ENCODE data around the gene TOMM20. TPM values are rescaled to one million over a fixed set of nuclear protein-coding genes. Genes with fewer than 3 reads are reported as not detected.
A peak's percentile ranks its signal among the peaks of the same experiment; 100 is the strongest.

TOMM20 gene
- total RNA-seq, 1 experiment from 2014 or later: 197 TPM

DNA sequence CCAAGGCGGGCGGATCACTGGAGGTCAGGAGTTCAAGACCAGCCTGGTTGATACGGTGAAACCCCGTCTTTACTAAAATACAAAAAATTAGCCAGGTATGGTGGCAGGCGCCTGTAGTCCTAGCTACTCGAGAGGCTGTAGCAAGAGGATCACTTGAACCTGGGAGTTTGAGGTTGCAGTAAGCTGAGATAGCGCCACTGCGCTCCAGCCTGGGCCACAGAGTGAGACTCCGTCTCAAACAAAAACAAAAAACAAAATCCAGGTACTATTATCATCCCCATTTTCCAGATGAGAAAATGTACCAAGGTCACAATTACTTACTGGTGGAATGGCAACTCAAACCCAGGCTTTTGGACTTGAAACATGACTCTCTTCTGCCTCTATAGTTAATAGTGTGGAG, 4.5 kb downstream of the TOMM20 start:
- no peak overlapping the region for H3K4me3 Mint-ChIP-seq
- H3K27me3 Mint-ChIP-seq (ENCODE audit: low read depth): no peaks in the 10 kb centered on the region; the same call in 1 of the 2 replicates
- peaks cover 4% of the 10 kb centered on the region for H3K23me2 ChIP-seq (ENCODE audit: insufficient read length, low read depth, low read length, poor library complexity, severe bottlenecking)
- no peak overlapping the region for H3T11ph ChIP-seq (ENCODE audit: low read length)
- H3K9ac ChIP-seq (ENCODE audit: extremely low read depth, insufficient read length, low read length): no peak overlapping the region
- no CpG with 5 or more reads among the region's 9 CpGs for WGBS (ENCODE audit: extremely low coverage, insufficient read length, low lambda C conversion rate)
- H3K36me3 Mint-ChIP-seq (ENCODE audit: insufficient read depth in 1 of 3, low read depth in 3 of 3): peaks cover 47 to 76% (median 68%) of the 10 kb centered on the region in 3 experiments
- H4K5ac ChIP-seq (ENCODE audit: insufficient read length, low read depth, low read length): no peak overlapping the region
- H3K79me2 ChIP-seq (ENCODE audit: insufficient read depth, low read length): peaks cover 51% of the 10 kb centered on the region
- no peak overlapping the region for H2BK15ac ChIP-seq (ENCODE audit: low read depth, low read length)
- H3K18ac ChIP-seq (ENCODE audit: insufficient read length, low read depth, low read length): no peak overlapping the region
- H4K20me1 ChIP-seq (ENCODE audit: control insufficient read depth, insufficient read depth, insufficient read length): no peaks in the 10 kb centered on the region
- H3K4me1 ChIP-seq (ENCODE audit: insufficient read depth, low read length): no peaks in the 10 kb centered on the region
- 0 out of 5 replicates have a peak, but pooled peaks cover 0 to 3% of the 10 kb centered on the region in 2 experiments for H3K9me3 Mint-ChIP-seq
- no peak overlapping the region for H2BK5ac ChIP-seq (ENCODE audit: insufficient read length, low read length)
- H3K14ac ChIP-seq (ENCODE audit: insufficient read depth, low read length): no peak overlapping the region
- 0 out of 7 replicates have a peak overlapping the region, but pooled peaks of 1 of the 3 experiments have one; percentile 57 for H3K27ac Mint-ChIP-seq
- no peak overlapping the region for H2AFZ ChIP-seq (ENCODE audit: low read length)
- H2AK5ac ChIP-seq (ENCODE audit: insufficient read length, low read length): no peak overlapping the region
- H2BK120ac ChIP-seq (ENCODE audit: low read depth, low read length, poor library complexity, severe bottlenecking): no peak overlapping the region
- TF ChIP-seq, protein P1, sequence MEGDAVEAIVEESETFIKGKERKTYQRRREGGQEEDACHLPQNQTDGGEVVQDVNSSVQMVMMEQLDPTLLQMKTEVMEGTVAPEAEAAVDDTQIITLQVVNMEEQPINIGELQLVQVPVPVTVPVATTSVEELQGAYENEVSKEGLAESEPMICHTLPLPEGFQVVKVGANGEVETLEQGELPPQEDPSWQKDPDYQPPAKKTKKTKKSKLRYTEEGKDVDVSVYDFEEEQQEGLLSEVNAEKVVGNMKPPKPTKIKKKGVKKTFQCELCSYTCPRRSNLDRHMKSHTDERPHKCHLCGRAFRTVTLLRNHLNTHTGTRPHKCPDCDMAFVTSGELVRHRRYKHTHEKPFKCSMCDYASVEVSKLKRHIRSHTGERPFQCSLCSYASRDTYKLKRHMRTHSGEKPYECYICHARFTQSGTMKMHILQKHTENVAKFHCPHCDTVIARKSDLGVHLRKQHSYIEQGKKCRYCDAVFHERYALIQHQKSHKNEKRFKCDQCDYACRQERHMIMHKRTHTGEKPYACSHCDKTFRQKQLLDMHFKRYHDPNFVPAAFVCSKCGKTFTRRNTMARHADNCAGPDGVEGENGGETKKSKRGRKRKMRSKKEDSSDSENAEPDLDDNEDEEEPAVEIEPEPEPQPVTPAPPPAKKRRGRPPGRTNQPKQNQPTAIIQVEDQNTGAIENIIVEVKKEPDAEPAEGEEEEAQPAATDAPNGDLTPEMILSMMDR (conservative IDR thresholded peaks at IDR 0.05): no peak
- peaks cover 20 to 23% of the 10 kb centered on the region in 2 experiments for H3K4me1 Mint-ChIP-seq
- no peaks in the 10 kb centered on the region for H3K27me3 ChIP-seq (ENCODE audit: insufficient read depth, low read length)
- no peak overlapping the region for H3K56ac ChIP-seq (ENCODE audit: insufficient read length, low read depth, low read length)
- H3K27ac ChIP-seq (ENCODE audit: insufficient read length, low read depth, low read length): no peak overlapping the region
- H3K23ac ChIP-seq (ENCODE audit: insufficient read length, low read depth, low read length): no peak overlapping the region
- H3K9me3 ChIP-seq (ENCODE audit: control insufficient read depth, low read depth, low read length): no peaks in the 10 kb centered on the region
- no peak overlapping the region for H3K4me2 ChIP-seq (ENCODE audit: insufficient read depth, insufficient read length, low read length)
- no peak overlapping the region for H3K4ac ChIP-seq (ENCODE audit: low read depth, low read length)
- no peak overlapping the region for H4K8ac ChIP-seq (replicated peaks; ENCODE audit: insufficient read length, low read depth, low read length)
- no peak overlapping the region for H2BK20ac ChIP-seq (ENCODE audit: low read depth, low read length, poor library complexity, severe bottlenecking)
- H4K91ac ChIP-seq (ENCODE audit: insufficient read length, low read depth, low read length): no peak overlapping the region
- no peak overlapping the region for H2BK12ac ChIP-seq (ENCODE audit: insufficient read length, low read depth, low read length)
- H3K79me1 ChIP-seq (ENCODE audit: insufficient read depth, low read depth, low read length, poor library complexity, severe bottlenecking): no peaks in the 10 kb centered on the region
- no peak for DNase-seq

All from H9 (cell line).